Cardiac muscle cell (in vitro differentiated cells and primary cell): ENCODE measurements around the gene NAA60. TPM values are rescaled to one million over a fixed set of nuclear protein-coding genes. Genes with fewer than 3 reads are reported as not detected.

Experiments
- DNase-seq, 2 donors: peaks; one replicate each; pipeline versions ENCODE4 v3.0.0 to v3.0.0-alpha.2; 2010 to 2017; ENCODE audit warnings: low read depth in 1 of 2, low spot score in 1 of 2
- H3K27ac ChIP-seq: fragments of 200-600 bp; sonication (generic); 2 replicates; pipeline ENCODE4 v1.5.1; 2016
- H3K27me3 ChIP-seq: fragments of 200-600 bp; sonication (generic); 2 replicates; pipeline ENCODE4 v1.6.0; 2016; ENCODE audit warnings: control low read depth
- H3K36me3 ChIP-seq: fragments of 200-600 bp; sonication (generic); 2 replicates; pipeline ENCODE4 v1.5.1; 2016; ENCODE audit warnings: control low read depth
- H3K4me1 ChIP-seq: fragments of 200-600 bp; sonication (generic); 2 replicates; pipeline ENCODE4 v1.8.1; 2017; ENCODE audit warnings: low read depth, mild to moderate bottlenecking, mixed run types
- H3K4me3 ChIP-seq: fragments of 200-600 bp; sonication (generic); 2 replicates; pipeline ENCODE4 v1.5.1; 2016; ENCODE audit warnings: mild to moderate bottlenecking
- H3K9me3 ChIP-seq: fragments of 200-600 bp; sonication (generic); 2 replicates; pipeline ENCODE4 v1.5.1; 2017; ENCODE audit warnings: low read depth, mild to moderate bottlenecking, control low read depth
- polyA plus RNA-seq: library from polyadenylated mRNA; unstranded; fragments of >200 nt; fragmentation: Nextera tagmentation; extraction: Ambion mirVana; gene quantifications from 2 replicates; pipeline ENCODE4 v1.2.1, GENCODE V29; 2016
- total RNA-seq: library from RNA; depleted of rRNA; stranded (reverse); fragments of >200 nt; gene quantifications from 2 replicates; pipeline ENCODE4 v1.2.3, GENCODE V29; 2016
- TF ChIP-seq, protein P1 (sequence below): IDR thresholded peaks from 2 replicates; pipeline ENCODE4 v1.5.1; 2012; ENCODE audit warnings: low read depth, mild to moderate bottlenecking, low read length

The NAA60 gene
- total and polyA plus RNA-seq, 2 experiments from 2014 or later: 43.9 to 83.0 TPM

DNA sequence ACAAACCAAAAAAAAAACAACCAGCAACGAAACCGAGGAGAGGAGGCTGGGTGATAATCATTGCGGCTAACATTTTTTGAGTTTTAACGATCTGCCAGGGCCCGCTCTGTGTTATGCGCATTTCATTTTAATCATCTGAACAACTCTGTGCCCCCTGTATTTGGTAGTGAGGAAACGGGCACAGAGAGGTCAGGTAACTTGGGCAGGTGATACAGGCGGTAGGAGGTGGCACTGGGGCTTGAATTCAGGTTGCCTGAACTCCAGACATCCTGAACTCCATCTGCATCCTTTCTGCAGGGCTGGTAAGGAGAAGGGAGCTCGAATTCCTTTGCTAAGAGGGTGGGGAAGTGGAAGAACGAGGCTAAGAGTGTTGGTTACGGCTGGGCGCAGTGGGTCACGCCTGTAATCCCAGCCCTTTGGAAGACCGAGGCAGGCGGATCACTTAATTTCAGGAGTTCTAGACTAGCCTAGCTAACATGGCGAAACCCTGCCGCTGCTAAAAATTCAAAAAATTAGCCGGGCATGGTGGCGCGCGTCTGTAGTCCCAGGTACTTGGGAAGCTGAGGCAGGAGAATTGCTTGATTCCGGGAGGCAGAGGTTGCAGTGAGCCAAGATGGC, 58.4 kb downstream of the NAA60 start:
- Histone ChIP-seq H3K27ac (peak overlapping the region; percentile 79), H3K4me3 (peak overlapping the region; percentile 70), H3K9me3 (no peaks in the 10 kb centered on the region), H3K27me3 (no peaks in the 10 kb centered on the region), H3K36me3 (peaks cover 16% of the 10 kb centered on the region), H3K4me1 (no peaks in the 10 kb centered on the region)
- DNase-seq: no peak
- TF ChIP-seq, protein P1, sequence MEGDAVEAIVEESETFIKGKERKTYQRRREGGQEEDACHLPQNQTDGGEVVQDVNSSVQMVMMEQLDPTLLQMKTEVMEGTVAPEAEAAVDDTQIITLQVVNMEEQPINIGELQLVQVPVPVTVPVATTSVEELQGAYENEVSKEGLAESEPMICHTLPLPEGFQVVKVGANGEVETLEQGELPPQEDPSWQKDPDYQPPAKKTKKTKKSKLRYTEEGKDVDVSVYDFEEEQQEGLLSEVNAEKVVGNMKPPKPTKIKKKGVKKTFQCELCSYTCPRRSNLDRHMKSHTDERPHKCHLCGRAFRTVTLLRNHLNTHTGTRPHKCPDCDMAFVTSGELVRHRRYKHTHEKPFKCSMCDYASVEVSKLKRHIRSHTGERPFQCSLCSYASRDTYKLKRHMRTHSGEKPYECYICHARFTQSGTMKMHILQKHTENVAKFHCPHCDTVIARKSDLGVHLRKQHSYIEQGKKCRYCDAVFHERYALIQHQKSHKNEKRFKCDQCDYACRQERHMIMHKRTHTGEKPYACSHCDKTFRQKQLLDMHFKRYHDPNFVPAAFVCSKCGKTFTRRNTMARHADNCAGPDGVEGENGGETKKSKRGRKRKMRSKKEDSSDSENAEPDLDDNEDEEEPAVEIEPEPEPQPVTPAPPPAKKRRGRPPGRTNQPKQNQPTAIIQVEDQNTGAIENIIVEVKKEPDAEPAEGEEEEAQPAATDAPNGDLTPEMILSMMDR: no peak

DNA sequence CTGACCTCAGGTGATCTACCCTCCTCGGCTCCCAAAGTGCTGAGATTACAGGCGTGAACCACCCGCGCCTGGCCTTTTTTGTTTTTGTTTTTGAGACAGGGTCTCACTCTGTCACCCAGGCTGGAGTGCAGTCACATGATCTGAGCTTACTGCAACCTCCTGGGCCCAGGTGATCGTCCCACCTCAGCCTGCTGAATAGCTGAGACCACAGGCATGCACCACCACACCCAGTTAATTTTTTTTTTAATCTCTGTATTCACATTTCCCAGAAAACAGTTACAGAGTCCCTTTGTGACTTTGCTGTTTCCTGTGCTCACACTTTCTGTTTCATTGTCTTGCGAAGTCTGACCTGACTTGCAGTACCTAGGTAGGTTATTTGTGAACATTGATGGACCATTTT, 60.0 kb downstream of the NAA60 start:
- Histone ChIP-seq H3K27ac (no peak overlapping the region), H3K4me1 (no peaks in the 10 kb centered on the region), H3K27me3 (no peaks in the 10 kb centered on the region), H3K9me3 (no peaks in the 10 kb centered on the region), H3K36me3 (peaks cover 27% of the 10 kb centered on the region), H3K4me3 (no peak overlapping the region)
- DNase-seq: no peak
- TF ChIP-seq, protein P1: no peak

DNA sequence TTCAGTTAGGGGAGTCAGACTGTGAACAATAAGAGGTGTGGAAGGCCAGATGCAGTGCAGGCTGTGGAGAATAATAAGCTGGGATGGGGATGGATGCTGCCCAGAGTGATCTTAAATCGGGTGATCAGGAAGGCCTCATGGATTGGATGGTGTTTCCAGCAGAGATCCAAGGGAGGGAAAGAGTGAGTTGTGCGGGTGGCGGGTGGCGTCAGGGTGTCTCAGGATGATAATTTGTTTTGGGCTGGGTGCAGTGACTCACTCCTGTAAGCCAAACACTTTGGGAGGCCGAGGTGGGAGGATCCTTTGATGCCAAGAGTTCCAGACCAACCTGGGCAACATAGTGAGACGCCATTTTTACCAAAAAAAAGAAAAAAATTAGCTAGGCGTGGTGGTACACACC, 65.3 kb downstream of the NAA60 start:
- TF ChIP-seq, protein P1: no peak
- Histone ChIP-seq H3K4me1 (no peaks in the 10 kb centered on the region), H3K27ac (no peak overlapping the region), H3K4me3 (no peak overlapping the region), H3K36me3 (peaks cover 44% of the 10 kb centered on the region), H3K9me3 (no peaks in the 10 kb centered on the region), H3K27me3 (no peaks in the 10 kb centered on the region)
- no peak for DNase-seq

DNA sequence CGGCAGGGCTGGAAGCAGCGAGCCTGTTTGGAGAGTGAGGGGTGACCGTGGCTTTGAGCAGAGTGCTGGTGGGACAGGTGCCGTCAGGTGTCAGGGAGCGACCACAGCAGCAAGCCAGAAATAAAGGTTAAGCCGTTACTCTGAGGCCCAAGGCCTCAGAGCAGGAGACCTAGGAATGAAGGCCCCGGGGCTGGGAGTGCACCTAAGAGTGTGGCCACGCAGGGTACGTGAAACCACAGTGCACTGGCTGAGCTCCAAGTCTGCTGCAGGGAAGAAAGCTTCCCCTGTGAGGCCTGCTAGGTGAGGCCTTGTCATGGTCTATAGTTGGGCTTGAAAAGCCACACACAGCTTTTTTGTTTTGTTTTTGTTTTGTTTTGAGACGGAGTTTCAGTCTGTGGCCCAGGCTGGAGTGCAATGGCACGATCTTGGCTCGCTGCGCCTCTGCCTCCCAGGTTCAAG, 66.0 kb downstream of the NAA60 start:
- DNase-seq: no peak
- no peaks in the 10 kb centered on the region for H3K9me3 ChIP-seq
- no peaks in the 10 kb centered on the region for H3K27me3 ChIP-seq
- peaks cover 51% of the 10 kb centered on the region for H3K36me3 ChIP-seq
- H3K4me3 ChIP-seq: no peak overlapping the region
- H3K27ac ChIP-seq: no peak overlapping the region
- H3K4me1 ChIP-seq: no peaks in the 10 kb centered on the region
- TF ChIP-seq, protein P1: no peak

DNA sequence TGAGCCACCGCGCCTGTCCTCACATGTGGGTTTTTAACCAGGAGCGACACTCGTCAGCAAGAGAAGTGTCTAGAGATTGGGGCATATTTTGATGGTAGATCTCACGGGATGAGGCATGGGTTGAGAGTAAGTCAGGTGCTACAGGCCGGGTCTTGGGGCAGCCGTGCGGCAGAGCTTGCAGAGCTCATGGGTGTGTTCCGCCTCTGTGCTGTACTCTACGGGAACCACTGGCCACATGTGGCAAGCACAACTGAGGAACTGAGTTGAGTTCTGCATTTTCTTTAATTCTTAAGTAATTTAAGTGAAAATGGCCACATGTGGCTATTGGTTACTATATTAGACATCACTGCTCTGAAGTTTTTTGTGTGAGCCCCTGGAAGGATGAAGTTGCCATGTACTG, 66.9 kb downstream of the NAA60 start:
- DNase-seq: no peak
- peaks cover 52% of the 10 kb centered on the region for H3K36me3 ChIP-seq

More for the DNA sequence above, 66.9 kb downstream of the NAA60 start:
- H3K27ac ChIP-seq: no peak overlapping the region
- no peaks in the 10 kb centered on the region for H3K4me1 ChIP-seq
- H3K4me3 ChIP-seq: no peak overlapping the region
- H3K9me3 ChIP-seq: no peaks in the 10 kb centered on the region
- TF ChIP-seq, protein P1: no peak
- H3K27me3 ChIP-seq: no peaks in the 10 kb centered on the region
